ENCODE measurements around the gene GRK4. TPM values are rescaled to one million over a fixed set of nuclear protein-coding genes. Genes with fewer than 3 reads are reported as not detected.

Gene GRK4
- polyA plus RNA-seq, 1 of the 3 experiments (the other 2 are of a cell fraction): 2.7 TPM

DNA sequence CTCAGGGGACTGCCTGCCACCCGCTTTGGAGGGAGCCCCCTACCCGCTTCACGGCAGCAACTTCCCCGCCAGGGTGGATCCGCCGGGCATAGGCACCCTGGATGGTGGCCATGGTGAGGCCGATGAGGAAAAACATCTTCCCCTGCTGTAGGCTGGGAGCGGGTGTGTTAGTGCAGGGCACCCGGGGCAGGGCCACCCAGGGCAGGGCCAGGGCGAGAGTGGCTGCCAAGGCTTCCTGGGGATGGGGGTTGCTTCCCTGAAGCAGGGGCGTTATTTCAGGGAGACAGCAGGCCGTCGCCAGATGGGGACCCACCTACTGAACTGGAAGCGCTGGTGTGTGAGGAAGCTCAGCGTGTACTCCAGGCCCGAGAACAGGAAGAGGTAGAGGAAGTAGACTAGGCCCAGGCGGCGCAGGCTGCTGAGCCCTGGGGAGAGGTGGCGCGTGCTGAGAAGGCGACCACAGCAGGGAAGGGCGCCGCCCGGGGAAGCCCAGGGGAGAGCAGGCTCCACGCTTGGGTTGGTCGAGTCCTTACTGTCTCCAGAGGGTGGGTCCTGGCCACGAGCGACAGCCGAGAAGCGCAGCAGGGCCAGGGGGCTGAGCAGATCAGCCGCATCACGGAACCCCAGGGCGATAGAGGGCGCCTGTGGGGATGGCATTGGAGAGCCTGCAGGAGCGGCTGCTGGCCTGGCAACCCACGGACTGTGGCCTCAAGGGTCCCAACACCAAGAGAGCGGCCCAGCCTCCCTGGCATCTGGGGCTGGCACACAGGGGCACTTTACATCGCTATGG is 31.7 kb upstream of the GRK4 start:
- 0 out of 2 replicates have a peak, but pooled peaks cover 8% of the 10 kb centered on the region for H4K20me1 ChIP-seq (ENCODE audit: insufficient read depth)
- TF ChIP-seq RCOR1 (IDR thresholded peaks at IDR 0.05; ENCODE audit: low read length): no peak
- TF ChIP-seq GATA2 (CRISPR knock-in tag; IDR thresholded peaks at IDR 0.05): no peak
- no peak for TF ChIP-seq REST (IDR thresholded peaks at IDR 0.05; ENCODE audit: low read depth, low read length)
- TF ChIP-seq RFX5 (IDR thresholded peaks at IDR 0.05; ENCODE audit: low read length): no peak
- TF ChIP-seq SMC3 (IDR thresholded peaks at IDR 0.05; ENCODE audit: low read depth, low read length): no peak
- TF ChIP-seq CHD2 (IDR thresholded peaks at IDR 0.05; ENCODE audit: low read length, partially characterized antibody): no peak
- no peak; the same call in 1 of the 2 replicates for TF ChIP-seq POLR2AphosphoS5 (IDR thresholded peaks at IDR 0.05; ENCODE audit: low read depth, low read length)
- no peak for TF ChIP-seq EP300 (IDR thresholded peaks at IDR 0.05; ENCODE audit: borderline replicate concordance in 1 of 2, low read depth in 1 of 2, low read length in 1 of 2)
- TF ChIP-seq RAD21 (IDR thresholded peaks at IDR 0.05; ENCODE audit: low read length): no peak
- no peak for TF ChIP-seq FOSL2 (IDR thresholded peaks at IDR 0.05; ENCODE audit: borderline replicate concordance, low read depth)
- DNase-seq: no peak

DNA sequence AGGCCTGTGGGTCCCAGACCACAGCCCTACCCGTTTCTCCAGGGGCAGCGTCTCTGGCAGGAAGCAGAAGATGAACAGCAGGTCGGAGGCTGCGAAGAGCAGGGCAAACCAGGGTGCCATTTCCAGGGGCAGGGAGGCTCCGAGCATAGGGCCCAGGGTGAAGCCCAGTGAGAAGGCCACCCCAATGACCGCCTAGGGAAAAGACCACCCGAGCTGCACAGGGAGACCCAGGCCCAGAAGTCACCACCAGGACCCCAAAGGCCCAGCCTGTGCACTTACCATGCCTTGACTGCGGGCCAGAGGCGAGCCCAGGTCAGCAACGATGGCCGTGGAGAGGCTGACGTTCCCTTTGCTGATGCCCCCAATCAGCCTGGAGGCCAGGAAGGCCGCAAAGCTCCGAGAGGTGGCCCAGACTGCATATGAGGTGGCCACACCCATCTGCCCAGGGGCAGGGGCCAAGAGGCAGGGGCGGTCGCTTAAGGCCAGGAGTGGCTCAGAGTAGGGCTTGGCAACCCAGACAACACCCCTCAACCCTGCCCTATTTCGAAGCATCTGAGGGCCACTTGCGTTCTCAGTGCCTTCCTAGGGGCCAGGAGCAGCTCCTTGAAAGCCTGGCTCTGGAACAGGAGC is 30.9 kb upstream of the GRK4 start:
- DNase-seq: no peak
- peak overlapping the region; percentile 99 for H3K4me2 ChIP-seq
- peaks cover 21% of the 10 kb centered on the region for H3F3A ChIP-seq (replicated peaks; ENCODE audit: insufficient read depth)
- H4K20me1 ChIP-seq (ENCODE audit: insufficient read depth): 0 out of 2 replicates have a peak, but pooled peaks cover 13% of the 10 kb centered on the region
- H3K79me2 ChIP-seq (ENCODE audit: insufficient read depth): peaks cover 41% of the 10 kb centered on the region
- H3K36me3 ChIP-seq (replicated peaks in 1 of 2; ENCODE audit: control insufficient read depth in 1 of 2, insufficient read depth in 2 of 2, low read length in 1 of 2): peaks cover 9 to 61% of the 10 kb centered on the region in 2 experiments
- H3K27ac ChIP-seq (ENCODE audit: low read depth in 2 of 2, low read length in 1 of 2): peak overlapping the region in 1 of 2 experiments; percentile 87; a peak in 1 of 4 replicates
- WGBS (ENCODE audit: low lambda C conversion rate): 95% methylated on average over 7 of the region's 18 CpGs
- peaks cover 20 to 39% of the 10 kb centered on the region in 2 experiments for H3K4me1 ChIP-seq (ENCODE audit: control insufficient read depth in 1 of 2, insufficient read depth in 2 of 2, low read depth in 1 of 2, low read length in 1 of 2)
- no peak overlapping the region for H2AFZ ChIP-seq (ENCODE audit: low read depth)
- ChIA-PET POLR2A (interaction anchor here (0.9 kb wide), 1 partner anchor 134 kb away, joined by 3 read pairs; no protein-coding TSS in a partner anchor), CTCF (no interaction called here)
- peak overlapping the region; percentile 70 to 77; a peak in 3 of 4 replicates for H3K4me3 ChIP-seq (ENCODE audit: low read depth in 2 of 2, low read length in 1 of 2)
- H3K9me2 ChIP-seq: no peaks in the 10 kb centered on the region
- no peaks in the 10 kb centered on the region for H3K27me3 ChIP-seq (ENCODE audit: insufficient read depth)
- no peaks in the 10 kb centered on the region for H3K9me3 ChIP-seq
- peak overlapping the region; percentile 65; the same call in 1 of the 2 replicates for H3K9ac ChIP-seq
- TF ChIP-seq CHD2 (IDR thresholded peaks at IDR 0.05; ENCODE audit: low read length, partially characterized antibody) (no peak), GATA2 (CRISPR knock-in tag; IDR thresholded peaks at IDR 0.05) (no peak), FOSL2 (IDR thresholded peaks at IDR 0.05; ENCODE audit: borderline replicate concordance, low read depth) (no peak), MEF2A (IDR thresholded peaks at IDR 0.05; ENCODE audit: borderline replicate concordance, low read depth) (no peak), MAX (IDR thresholded peaks at IDR 0.05; ENCODE audit: low read depth) (no peak), EZH2phosphoT487 (IDR thresholded peaks at IDR 0.05; ENCODE audit: borderline replicate concordance, low read depth) (no peak), TCF12 (IDR thresholded peaks at IDR 0.05) (no peak), EP300 (IDR thresholded peaks at IDR 0.05; ENCODE audit: borderline replicate concordance in 1 of 2, low read depth in 1 of 2, low read length in 1 of 2) (no peak), ZBTB33 (IDR thresholded peaks at IDR 0.05; ENCODE audit: borderline replicate concordance, low read depth) (no peak)
- TF ChIP-seq, protein P1, sequence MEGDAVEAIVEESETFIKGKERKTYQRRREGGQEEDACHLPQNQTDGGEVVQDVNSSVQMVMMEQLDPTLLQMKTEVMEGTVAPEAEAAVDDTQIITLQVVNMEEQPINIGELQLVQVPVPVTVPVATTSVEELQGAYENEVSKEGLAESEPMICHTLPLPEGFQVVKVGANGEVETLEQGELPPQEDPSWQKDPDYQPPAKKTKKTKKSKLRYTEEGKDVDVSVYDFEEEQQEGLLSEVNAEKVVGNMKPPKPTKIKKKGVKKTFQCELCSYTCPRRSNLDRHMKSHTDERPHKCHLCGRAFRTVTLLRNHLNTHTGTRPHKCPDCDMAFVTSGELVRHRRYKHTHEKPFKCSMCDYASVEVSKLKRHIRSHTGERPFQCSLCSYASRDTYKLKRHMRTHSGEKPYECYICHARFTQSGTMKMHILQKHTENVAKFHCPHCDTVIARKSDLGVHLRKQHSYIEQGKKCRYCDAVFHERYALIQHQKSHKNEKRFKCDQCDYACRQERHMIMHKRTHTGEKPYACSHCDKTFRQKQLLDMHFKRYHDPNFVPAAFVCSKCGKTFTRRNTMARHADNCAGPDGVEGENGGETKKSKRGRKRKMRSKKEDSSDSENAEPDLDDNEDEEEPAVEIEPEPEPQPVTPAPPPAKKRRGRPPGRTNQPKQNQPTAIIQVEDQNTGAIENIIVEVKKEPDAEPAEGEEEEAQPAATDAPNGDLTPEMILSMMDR (IDR thresholded peaks at IDR 0.05): no peak

More for the DNA sequence above, 31.7 kb upstream of the GRK4 start:
- peaks cover 14 to 61% of the 10 kb centered on the region in 2 experiments for H3K36me3 ChIP-seq (replicated peaks in 1 of 2; ENCODE audit: control insufficient read depth in 1 of 2, insufficient read depth in 2 of 2, low read length in 1 of 2)
- ChIA-PET POLR2A (no interaction called here), CTCF (no interaction called here)
- no peak overlapping the region for H2AFZ ChIP-seq (ENCODE audit: low read depth)
- 95% methylated on average over 31 of the region's 38 CpGs for WGBS (ENCODE audit: low lambda C conversion rate)
- H3K9me3 ChIP-seq: no peaks in the 10 kb centered on the region
- H3K79me2 ChIP-seq (ENCODE audit: insufficient read depth): peaks cover 34% of the 10 kb centered on the region
- no peaks in the 10 kb centered on the region for H3K27me3 ChIP-seq (ENCODE audit: insufficient read depth)
- H3K27ac ChIP-seq (ENCODE audit: low read depth in 2 of 2, low read length in 1 of 2): no peak overlapping the region; a peak in 1 of 4 replicates
- H3K9me2 ChIP-seq: no peaks in the 10 kb centered on the region
- H3K4me1 ChIP-seq (ENCODE audit: control insufficient read depth in 1 of 2, insufficient read depth in 2 of 2, low read depth in 1 of 2, low read length in 1 of 2): peaks cover 18 to 31% of the 10 kb centered on the region in 2 experiments
- H3K4me3 ChIP-seq (ENCODE audit: low read depth in 2 of 2, low read length in 1 of 2): no peak overlapping the region
- H3K4me2 ChIP-seq: no peak overlapping the region
- peaks cover 18% of the 10 kb centered on the region for H3F3A ChIP-seq (replicated peaks; ENCODE audit: insufficient read depth)
- H3K9ac ChIP-seq: no peak overlapping the region
